Colon (tissue), 2 donors: ENCODE measurements around the gene HEATR5A.
"Not testable (repeated sequence)": the region's sequence is repeated elsewhere in the genome, so short reads cannot be mapped to it uniquely, and the experiment has no call there.

Experiments used
- FAIRE-seq: peaks from 2 replicates; lab custom pipeline; 2012; peaks lifted over from hg19 to GRCh38; lab: Jason Lieb, UNC
- donor health status: control.
- donor health status: control.

The HEATR5A gene

DNA sequence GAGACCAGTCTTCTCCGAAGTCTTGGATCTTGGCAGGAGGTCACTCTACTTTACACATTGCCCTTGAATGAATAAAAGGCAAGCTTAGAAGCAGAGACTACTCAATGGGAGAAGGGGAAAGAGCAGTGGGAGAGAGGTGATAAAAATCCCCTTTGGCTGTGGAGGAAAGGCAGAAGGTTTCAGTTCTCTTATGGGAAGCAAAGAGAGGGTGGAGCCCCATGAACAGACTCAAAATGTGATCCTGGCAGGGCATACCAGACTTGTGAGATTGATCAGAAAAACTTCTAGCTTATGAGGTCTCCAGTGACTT lies 163.2 kb downstream of the HEATR5A start:
- no peak for FAIRE-seq

GRCh38 chr14:31256534-31257243 lies 163.7 kb downstream of the HEATR5A start:
- FAIRE-seq: no peak

GRCh38 chr14:31255918-31256317 lies 164.4 kb downstream of the HEATR5A start:
- FAIRE-seq: not testable (repeated sequence)

DNA sequence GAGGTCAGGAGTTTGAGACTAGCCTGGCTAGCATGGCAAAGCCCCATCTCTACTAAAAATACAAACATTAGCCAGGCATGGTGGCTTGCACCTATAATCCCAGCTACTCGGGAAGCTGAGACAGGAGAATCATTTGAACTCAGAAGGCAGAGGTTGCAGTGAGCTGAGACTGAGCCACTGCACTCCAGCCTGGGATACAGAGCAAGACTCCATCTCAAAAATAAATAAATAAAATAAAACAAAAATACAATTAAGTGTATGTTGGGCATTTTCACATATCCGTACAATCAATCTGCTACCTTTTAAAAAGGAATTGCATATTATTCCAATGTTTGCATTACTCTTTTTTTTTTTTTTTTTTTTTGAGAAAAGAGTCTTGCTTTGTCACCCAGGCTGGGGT lies 165.1 kb downstream of the HEATR5A start:
- no peak for FAIRE-seq

DNA sequence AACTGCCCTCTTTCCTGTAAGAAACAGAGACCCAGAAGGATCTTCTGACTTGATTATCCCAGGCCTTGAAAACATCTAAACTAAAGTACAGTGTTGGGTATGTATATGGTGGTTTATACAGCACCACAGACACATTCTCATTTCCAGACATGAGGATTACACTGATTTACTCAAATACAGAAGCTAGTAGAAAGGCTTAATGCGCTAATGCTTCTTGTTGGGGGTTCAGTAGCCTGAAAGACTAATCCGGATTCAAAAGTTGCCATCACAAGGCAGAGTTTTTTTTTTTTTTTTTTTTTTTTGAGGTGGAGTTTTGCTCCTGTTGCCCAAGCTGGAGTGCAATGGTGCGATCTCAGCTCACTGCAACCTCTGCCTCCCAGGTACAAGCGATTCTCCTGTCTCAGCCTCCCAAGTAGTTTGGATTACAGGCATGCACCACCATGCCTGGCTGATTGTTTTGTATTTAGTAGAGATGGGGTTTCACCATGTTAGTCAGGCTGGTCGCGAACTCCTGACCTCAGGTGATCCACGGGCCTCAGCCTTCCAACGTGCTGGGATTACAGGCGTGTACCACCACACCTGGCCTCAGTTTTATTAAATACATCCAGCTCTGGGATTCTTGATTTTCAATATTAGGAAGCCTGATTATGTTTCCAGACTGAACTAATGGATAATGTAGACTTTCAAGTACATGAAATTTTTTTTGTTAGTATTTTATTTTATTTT lies 166.4 kb downstream of the HEATR5A start:
- FAIRE-seq: no peak

DNA sequence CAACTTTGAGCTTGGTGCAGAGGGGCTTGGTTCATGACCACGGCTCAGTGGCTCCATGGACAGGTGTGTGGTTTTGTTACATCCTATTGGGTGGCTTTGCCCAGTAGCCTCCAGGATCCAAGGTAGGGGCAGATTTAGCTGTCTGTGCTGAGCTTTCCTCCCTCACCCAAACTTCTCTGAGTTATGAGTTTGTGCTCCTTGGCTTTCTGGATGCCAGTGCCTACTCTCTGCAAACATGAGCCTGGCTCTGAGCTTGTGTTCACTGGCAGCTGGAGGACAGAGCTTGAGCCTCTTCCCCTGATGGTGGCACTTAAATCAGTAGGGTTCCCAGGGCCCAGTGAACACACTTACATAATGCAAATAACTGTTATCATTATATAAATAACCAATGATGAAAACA lies 167.5 kb downstream of the HEATR5A start:
- FAIRE-seq: no peak

- no peak for FAIRE-seq
Observed at GRCh38 chr14:31251028-31251958, 169.1 kb downstream of the HEATR5A start.

- FAIRE-seq: no peak
Observed at GRCh38 chr14:31244626-31245025, 175.7 kb downstream of the HEATR5A start.

DNA sequence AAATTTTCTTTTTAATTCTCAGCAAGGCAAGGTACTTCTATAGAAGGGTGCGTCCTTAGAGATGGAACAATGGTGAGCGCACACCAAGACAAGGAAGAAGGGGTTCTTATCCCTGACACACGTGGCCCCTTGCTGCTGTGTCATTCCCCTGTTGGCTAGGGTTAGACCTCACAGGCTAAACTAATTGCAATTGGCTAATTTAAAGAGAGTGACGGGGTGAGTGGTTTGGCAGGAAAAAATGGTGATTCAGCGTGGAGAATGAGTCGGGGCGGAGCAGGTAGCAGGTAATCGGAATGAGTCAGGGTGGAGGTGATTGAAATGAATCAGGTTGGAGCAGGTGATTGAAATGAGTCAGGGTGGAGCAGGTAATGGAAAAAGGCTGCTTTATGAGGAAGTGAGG lies 176.5 kb downstream of the HEATR5A start:
- FAIRE-seq: no peak

GRCh38 chr14:31242161-31242940 lies 178.0 kb downstream of the HEATR5A start:
- not testable (repeated sequence) for FAIRE-seq
